ENCODE measurements around the gene SNX9. TPM values are rescaled to one million over a fixed set of nuclear protein-coding genes. Genes with fewer than 3 reads are reported as not detected.

The SNX9 gene
- polyA plus RNA-seq, 2 of the 4 experiments (the other 2 are of a cell fraction): 13.9 to 29.8 TPM

DNA sequence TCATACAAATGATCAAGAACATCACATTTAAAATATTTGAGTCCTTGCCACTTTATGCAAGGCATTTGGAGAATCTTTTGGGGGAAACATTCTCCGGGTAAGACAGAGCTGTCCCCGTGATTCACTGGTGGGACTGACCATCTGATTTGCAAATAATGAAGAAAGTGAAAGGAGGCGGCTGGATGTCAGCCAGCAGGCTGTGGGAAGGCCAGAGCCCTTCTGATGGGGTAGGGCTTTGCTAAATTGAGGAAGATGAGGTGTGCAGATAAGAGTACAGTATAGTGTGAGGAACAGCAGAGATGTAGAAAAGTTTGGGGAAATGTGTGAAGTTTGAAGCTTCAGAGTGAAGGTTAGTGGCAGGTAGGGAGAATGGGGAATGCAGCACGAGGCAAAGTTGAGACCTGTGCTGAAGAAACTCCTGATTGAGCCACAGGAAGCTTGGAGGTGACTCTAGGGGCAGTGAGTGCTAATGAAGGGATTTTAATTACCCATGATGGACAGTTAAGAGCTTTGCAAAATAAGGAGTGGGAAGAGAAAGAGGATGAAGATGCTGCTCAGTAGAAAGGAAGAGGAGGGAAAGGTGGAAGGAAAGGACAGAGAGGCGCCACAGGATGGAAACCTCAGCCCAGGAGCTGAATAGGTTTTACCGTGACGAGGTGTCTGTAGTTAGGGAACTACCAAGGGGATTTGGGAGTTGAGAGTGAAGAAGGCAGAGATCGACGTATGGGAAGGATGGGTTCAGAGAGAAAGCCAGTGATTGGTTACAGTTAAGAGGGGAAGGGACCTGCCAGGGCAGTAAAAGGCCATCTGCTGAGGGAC lies 68.7 kb downstream of the SNX9 start (continued):
- TF ChIP-seq, protein P1, sequence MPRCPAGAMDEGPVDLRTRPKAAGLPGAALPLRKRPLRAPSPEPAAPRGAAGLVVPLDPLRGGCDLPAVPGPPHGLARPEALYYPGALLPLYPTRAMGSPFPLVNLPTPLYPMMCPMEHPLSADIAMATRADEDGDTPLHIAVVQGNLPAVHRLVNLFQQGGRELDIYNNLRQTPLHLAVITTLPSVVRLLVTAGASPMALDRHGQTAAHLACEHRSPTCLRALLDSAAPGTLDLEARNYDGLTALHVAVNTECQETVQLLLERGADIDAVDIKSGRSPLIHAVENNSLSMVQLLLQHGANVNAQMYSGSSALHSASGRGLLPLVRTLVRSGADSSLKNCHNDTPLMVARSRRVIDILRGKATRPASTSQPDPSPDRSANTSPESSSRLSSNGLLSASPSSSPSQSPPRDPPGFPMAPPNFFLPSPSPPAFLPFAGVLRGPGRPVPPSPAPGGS (IDR thresholded peaks at IDR 0.05): no peak
- TF ChIP-seq RAD21 (conservative IDR thresholded peaks at IDR 0.05 in 1 of 2, IDR thresholded peaks at IDR 0.05 in 1 of 2): no peak

DNA sequence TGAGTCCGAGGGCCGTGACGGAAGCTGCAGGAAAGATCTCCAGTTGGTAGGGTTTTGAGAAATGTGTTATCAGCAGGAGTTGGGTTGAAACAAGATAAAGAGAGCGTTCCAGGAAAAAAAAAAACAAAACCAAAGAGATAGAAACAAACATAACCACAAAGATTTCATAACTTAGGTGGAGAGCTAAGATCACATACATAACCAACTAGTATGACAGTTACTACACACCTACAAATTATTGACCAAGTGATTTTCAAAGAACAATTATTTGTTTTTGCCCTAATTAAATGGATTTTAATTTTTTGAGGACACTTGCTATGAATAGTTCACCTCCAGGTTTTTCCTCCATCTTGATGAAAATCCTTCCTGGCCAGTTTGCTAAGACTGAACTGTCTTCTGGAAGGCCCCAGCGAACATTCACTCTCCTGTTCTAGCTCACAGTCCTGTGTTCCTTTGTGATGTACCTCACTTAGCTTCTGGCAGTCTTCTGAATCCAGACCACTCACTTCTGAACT lies 69.4 kb downstream of the SNX9 start:
- Histone ChIP-seq H3K4me3 (no peak overlapping the region), H3K9me3 (no peaks in the 10 kb centered on the region), H3K4me2 (no peak overlapping the region), H3K4me1 (no peaks in the 10 kb centered on the region), H3K27ac (no peak overlapping the region)
- DNase-seq (ENCODE audit: low read depth in 1 of 2, low spot score in 1 of 2): no peak
- 92% methylated on average over 5 of the region's 5 CpGs for WGBS (ENCODE audit: missing lambda C conversion rate)
- ATAC-seq: no peak
- FAIRE-seq: no peak
- ChIA-PET POLR2A (no interaction called here), CTCF (interaction anchor here (0.9 to 2.9 kb wide), 3 partner anchors 19 to 179 kb away, joined by 3 to 10 read pairs (median 4); no protein-coding TSS in a partner anchor)
- TF ChIP-seq KDM1A (IDR thresholded peaks at IDR 0.05; ENCODE audit: low read depth) (no peak), RCOR1 (IDR thresholded peaks at IDR 0.05; ENCODE audit: low read depth, low read length) (no peak), TP53 (CRISPR knock-in tag; IDR thresholded peaks at IDR 0.05) (no peak), BHLHE40 (IDR thresholded peaks at IDR 0.05; ENCODE audit: low read depth, low read length) (no peak), ESRRA (IDR thresholded peaks at IDR 0.05; ENCODE audit: borderline replicate concordance, low read length) (no peak), NR3C1 (IDR thresholded peaks at IDR 0.05) (no peak), HDAC2 (IDR thresholded peaks at IDR 0.05) (no peak), GATA3 (IDR thresholded peaks at IDR 0.05; ENCODE audit: borderline replicate concordance) (no peak), JUN (IDR thresholded peaks at IDR 0.05) (no peak), FOXS1 (CRISPR knock-in tag; IDR thresholded peaks at IDR 0.05) (no peak), CBX2 (IDR thresholded peaks at IDR 0.05; ENCODE audit: borderline replicate concordance, low read depth) (no peak)
- TF ChIP-seq, protein P2, sequence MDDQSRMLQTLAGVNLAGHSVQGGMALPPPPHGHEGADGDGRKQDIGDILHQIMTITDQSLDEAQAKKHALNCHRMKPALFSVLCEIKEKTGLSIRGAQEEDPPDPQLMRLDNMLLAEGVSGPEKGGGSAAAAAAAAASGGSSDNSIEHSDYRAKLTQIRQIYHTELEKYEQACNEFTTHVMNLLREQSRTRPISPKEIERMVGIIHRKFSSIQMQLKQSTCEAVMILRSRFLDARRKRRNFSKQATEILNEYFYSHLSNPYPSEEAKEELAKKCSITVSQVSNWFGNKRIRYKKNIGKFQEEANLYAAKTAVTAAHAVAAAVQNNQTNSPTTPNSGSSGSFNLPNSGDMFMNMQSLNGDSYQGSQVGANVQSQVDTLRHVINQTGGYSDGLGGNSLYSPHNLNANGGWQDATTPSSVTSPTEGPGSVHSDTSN (IDR thresholded peaks at IDR 0.05): no peak
- TF ChIP-seq, protein P3, sequence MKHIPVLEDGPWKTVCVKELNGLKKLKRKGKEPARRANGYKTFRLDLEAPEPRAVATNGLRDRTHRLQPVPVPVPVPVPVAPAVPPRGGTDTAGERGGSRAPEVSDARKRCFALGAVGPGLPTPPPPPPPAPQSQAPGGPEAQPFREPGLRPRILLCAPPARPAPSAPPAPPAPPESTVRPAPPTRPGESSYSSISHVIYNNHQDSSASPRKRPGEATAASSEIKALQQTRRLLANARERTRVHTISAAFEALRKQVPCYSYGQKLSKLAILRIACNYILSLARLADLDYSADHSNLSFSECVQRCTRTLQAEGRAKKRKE (CRISPR knock-in tag; IDR thresholded peaks at IDR 0.05; ENCODE audit: low read depth): no peak
- TF ChIP-seq, protein P4, sequence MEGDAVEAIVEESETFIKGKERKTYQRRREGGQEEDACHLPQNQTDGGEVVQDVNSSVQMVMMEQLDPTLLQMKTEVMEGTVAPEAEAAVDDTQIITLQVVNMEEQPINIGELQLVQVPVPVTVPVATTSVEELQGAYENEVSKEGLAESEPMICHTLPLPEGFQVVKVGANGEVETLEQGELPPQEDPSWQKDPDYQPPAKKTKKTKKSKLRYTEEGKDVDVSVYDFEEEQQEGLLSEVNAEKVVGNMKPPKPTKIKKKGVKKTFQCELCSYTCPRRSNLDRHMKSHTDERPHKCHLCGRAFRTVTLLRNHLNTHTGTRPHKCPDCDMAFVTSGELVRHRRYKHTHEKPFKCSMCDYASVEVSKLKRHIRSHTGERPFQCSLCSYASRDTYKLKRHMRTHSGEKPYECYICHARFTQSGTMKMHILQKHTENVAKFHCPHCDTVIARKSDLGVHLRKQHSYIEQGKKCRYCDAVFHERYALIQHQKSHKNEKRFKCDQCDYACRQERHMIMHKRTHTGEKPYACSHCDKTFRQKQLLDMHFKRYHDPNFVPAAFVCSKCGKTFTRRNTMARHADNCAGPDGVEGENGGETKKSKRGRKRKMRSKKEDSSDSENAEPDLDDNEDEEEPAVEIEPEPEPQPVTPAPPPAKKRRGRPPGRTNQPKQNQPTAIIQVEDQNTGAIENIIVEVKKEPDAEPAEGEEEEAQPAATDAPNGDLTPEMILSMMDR (IDR thresholded peaks at IDR 0.05): no peak

DNA sequence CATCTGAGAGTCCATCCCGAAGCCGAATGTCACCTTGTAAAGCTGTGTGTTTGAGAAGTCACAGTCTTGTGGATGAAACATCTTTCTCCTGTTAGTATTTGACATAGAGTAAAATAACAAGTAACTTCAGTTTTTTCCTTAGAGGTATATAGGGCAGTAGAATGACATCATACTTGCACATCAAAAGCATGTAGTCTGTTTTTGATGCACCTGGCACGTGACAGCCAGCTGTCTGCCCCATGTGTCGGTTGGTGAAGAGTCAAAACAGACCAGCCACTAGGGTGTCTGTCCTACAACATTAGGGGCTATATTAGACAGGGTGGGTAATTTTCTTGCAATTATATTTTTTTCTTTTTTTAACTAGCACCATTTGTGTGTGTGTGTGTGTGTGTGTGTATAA lies 70.2 kb downstream of the SNX9 start:
- FAIRE-seq (no peak), DNase-seq (ENCODE audit: low read depth in 1 of 2, low spot score in 1 of 2) (no peak), ATAC-seq (no peak)
- CTCF ChIA-PET: interaction anchor here (0.7 to 2.9 kb wide), 5 partner anchors 20 to 178 kb away, joined by 3 to 10 read pairs (median 3); no protein-coding TSS in a partner anchor
- Histone ChIP-seq H3K4me1 (no peaks in the 10 kb centered on the region), H3K9me3 (no peaks in the 10 kb centered on the region), H3K4me2 (no peak overlapping the region), H3K4me3 (no peak overlapping the region), H3K27ac (no peak overlapping the region)
- WGBS (ENCODE audit: missing lambda C conversion rate): 91% methylated on average over 4 of the region's 4 CpGs
- POLR2A ChIA-PET: no interaction called here
- no peak for TF ChIP-seq KDM5A (IDR thresholded peaks at IDR 0.05)
- TF ChIP-seq PHF8 (IDR thresholded peaks at IDR 0.05; ENCODE audit: borderline replicate concordance, low read depth): no peak
- no peak for TF ChIP-seq HDAC2 (IDR thresholded peaks at IDR 0.05)
- TF ChIP-seq POLR2AphosphoS2 (conservative IDR thresholded peaks at IDR 0.05; ENCODE audit: low read length): no peak
- TF ChIP-seq, protein P4 (IDR thresholded peaks at IDR 0.05): no peak
- TF ChIP-seq CHD2 (IDR thresholded peaks at IDR 0.05; ENCODE audit: low read length, partially characterized antibody): no peak
- no peak for TF ChIP-seq EHMT2 (IDR thresholded peaks at IDR 0.05; ENCODE audit: low read depth)
- TF ChIP-seq, protein P5, sequence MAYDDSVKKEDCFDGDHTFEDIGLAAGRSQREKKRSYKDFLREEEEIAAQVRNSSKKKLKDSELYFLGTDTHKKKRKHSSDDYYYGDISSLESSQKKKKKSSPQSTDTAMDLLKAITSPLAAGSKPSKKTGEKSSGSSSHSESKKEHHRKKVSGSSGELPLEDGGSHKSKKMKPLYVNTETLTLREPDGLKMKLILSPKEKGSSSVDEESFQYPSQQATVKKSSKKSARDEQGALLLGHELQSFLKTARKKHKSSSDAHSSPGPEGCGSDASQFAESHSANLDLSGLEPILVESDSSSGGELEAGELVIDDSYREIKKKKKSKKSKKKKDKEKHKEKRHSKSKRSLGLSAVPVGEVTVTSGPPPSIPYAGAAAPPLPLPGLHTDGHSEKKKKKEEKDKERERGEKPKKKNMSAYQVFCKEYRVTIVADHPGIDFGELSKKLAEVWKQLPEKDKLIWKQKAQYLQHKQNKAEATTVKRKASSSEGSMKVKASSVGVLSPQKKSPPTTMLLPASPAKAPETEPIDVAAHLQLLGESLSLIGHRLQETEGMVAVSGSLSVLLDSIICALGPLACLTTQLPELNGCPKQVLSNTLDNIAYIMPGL (CRISPR knock-in tag; IDR thresholded peaks at IDR 0.05; ENCODE audit: borderline replicate concordance): no peak
- TF ChIP-seq FOXS1 (CRISPR knock-in tag; IDR thresholded peaks at IDR 0.05): no peak
- TF ChIP-seq, protein P6, sequence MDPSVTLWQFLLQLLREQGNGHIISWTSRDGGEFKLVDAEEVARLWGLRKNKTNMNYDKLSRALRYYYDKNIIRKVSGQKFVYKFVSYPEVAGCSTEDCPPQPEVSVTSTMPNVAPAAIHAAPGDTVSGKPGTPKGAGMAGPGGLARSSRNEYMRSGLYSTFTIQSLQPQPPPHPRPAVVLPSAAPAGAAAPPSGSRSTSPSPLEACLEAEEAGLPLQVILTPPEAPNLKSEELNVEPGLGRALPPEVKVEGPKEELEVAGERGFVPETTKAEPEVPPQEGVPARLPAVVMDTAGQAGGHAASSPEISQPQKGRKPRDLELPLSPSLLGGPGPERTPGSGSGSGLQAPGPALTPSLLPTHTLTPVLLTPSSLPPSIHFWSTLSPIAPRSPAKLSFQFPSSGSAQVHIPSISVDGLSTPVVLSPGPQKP (IDR thresholded peaks at IDR 0.05; ENCODE audit: low read depth, low read length): no peak

Data from A549 (cell line).